Upper lobe of right lung (tissue), 1 donor: Measurements from ENCODE around the gene FYTTD1. TPM values are rescaled to one million over a fixed set of nuclear protein-coding genes. Genes with fewer than 3 reads are reported as not detected.

Experiments
- ATAC-seq: fragments of 200-7000 bp; cut with Tn5 transposase; one replicate; pipeline ENCODE4 v1.9.1; 2020; ENCODE audit warnings: mild to moderate bottlenecking, moderate library complexity
- DNase-seq: peaks from one replicate; pipeline ENCODE4 v3.0.0-alpha.2; 2020
- H3K27ac ChIP-seq: fragments of 200-600 bp; one replicate; pipeline ENCODE4 v1.8.0; 2022
- H3K27me3 ChIP-seq: fragments of 200-600 bp; one replicate; pipeline ENCODE4 v1.8.0; 2022; ENCODE audit warnings: mild to moderate bottlenecking
- H3K36me3 ChIP-seq: fragments of 200-600 bp; one replicate; pipeline ENCODE4 v1.8.0; 2022
- H3K4me1 ChIP-seq: fragments of 200-600 bp; one replicate; pipeline ENCODE4 v1.8.0; 2022
- H3K4me3 ChIP-seq: fragments of 200-600 bp; one replicate; pipeline ENCODE4 v1.8.0; 2022; ENCODE audit warnings: mild to moderate bottlenecking
- H3K9me3 ChIP-seq: fragments of 200-600 bp; one replicate; pipeline ENCODE4 v1.8.0; 2022
- CTCF ChIP-seq: fragments of 200-600 bp; IDR thresholded peaks from one replicate; pipeline ENCODE4 v1.8.0; 2022; ENCODE audit warnings: antibody characterized with exemption
- intact Hi-C: fragments of 100-400 bp; cut with DNase I; formaldehyde crosslinking; loops from one replicate; pipeline ENCODE4 v1.11.0; 2022
- total RNA-seq: library from RNA; stranded (reverse); fragmentation: NEBNext Ultra II Directional; extraction: Animal tissue kit (Norgen Biotek cat#: 25700); gene quantifications from one replicate; pipeline ENCODE4 v1.2.1, GENCODE V29; 2021
- donor health status: DM: no; HTN: yes; CAD: no; lungs with severe emphysema.

FYTTD1 gene
- total RNA-seq, 1 donor from 2014 or later, result 46.8 TPM

- Histone ChIP-seq H3K36me3 (no peaks in the 10 kb centered on the region), H3K4me1 (peaks cover 15% of the 10 kb centered on the region), H3K9me3 (no peaks in the 10 kb centered on the region), H3K27ac (no peak overlapping the region), H3K27me3 (no peaks in the 10 kb centered on the region), H3K4me3 (no peak overlapping the region)
- DNase-seq (no peak), ATAC-seq (no peak)
- intact Hi-C loops, result no loop called here
- no peak for TF ChIP-seq CTCF
Measured at GRCh38 chr3:197804511-197804910, 54.8 kb downstream of the FYTTD1 start.

GRCh38 chr3:197807969-197808587 is 58.4 kb downstream of the FYTTD1 start:
- H3K36me3 ChIP-seq, result no peaks in the 10 kb centered on the region
- no peak overlapping the region for H3K4me3 ChIP-seq

GRCh38 chr3:197809356-197810020 is 59.8 kb downstream of the FYTTD1 start:
- Histone ChIP-seq H3K4me3 (no peak overlapping the region), H3K27me3 (no peaks in the 10 kb centered on the region), H3K27ac (peak overlapping the region; percentile 6), H3K9me3 (no peaks in the 10 kb centered on the region), H3K36me3 (no peaks in the 10 kb centered on the region), H3K4me1 (peaks cover 7% of the 10 kb centered on the region)
- no peak for ATAC-seq
- intact Hi-C loops, result no loop called here
- no peak for DNase-seq
- no peak for TF ChIP-seq CTCF

More at GRCh38 chr3:197807969-197808587, 58.4 kb downstream of the FYTTD1 start:
- Histone ChIP-seq H3K9me3 (no peaks in the 10 kb centered on the region), H3K27ac (no peak overlapping the region), H3K4me1 (peaks cover 7% of the 10 kb centered on the region), H3K27me3 (no peaks in the 10 kb centered on the region)
- DNase-seq (no peak), ATAC-seq (no peak)
- intact Hi-C loops, result no loop called here
- no peak for TF ChIP-seq CTCF

GRCh38 chr3:197810901-197811300 is 61.2 kb downstream of the FYTTD1 start:
- ATAC-seq (no peak), DNase-seq (no peak)
- Histone ChIP-seq H3K27me3 (no peaks in the 10 kb centered on the region), H3K4me3 (no peak overlapping the region), H3K9me3 (no peaks in the 10 kb centered on the region), H3K27ac (no peak overlapping the region), H3K4me1 (peaks cover 7% of the 10 kb centered on the region), H3K36me3 (no peaks in the 10 kb centered on the region)
- intact Hi-C loops, result no loop called here
- TF ChIP-seq CTCF, result no peak

GRCh38 chr3:197811343-197811742 is 61.7 kb downstream of the FYTTD1 start:
- DNase-seq (no peak), ATAC-seq (peak; percentile 70)
- H3K36me3 ChIP-seq, result no peaks in the 10 kb centered on the region
- no peak overlapping the region for H3K4me3 ChIP-seq
- no peaks in the 10 kb centered on the region for H3K9me3 ChIP-seq
- intact Hi-C loops, result no loop called here
- H3K4me1 ChIP-seq, result peaks cover 7% of the 10 kb centered on the region
- no peak for TF ChIP-seq CTCF
- H3K27ac ChIP-seq, result no peak overlapping the region
- no peaks in the 10 kb centered on the region for H3K27me3 ChIP-seq
